HG02870 (cell line): ENCODE results near the gene QRFP.
"Not testable (repeated sequence)": the region's sequence is repeated elsewhere in the genome, so short reads cannot be mapped to it uniquely, and the experiment has no call there.

ENCODE experiments used
- ATAC-seq: cut with Tn5 transposase; IDR thresholded peaks from one replicate; pipeline ENCODE4 v1.9.1; 2021; ENCODE audit warnings: mild to moderate bottlenecking, moderate library complexity; ENCODE audit not compliant: unreplicated experiment

Gene QRFP

DNA sequence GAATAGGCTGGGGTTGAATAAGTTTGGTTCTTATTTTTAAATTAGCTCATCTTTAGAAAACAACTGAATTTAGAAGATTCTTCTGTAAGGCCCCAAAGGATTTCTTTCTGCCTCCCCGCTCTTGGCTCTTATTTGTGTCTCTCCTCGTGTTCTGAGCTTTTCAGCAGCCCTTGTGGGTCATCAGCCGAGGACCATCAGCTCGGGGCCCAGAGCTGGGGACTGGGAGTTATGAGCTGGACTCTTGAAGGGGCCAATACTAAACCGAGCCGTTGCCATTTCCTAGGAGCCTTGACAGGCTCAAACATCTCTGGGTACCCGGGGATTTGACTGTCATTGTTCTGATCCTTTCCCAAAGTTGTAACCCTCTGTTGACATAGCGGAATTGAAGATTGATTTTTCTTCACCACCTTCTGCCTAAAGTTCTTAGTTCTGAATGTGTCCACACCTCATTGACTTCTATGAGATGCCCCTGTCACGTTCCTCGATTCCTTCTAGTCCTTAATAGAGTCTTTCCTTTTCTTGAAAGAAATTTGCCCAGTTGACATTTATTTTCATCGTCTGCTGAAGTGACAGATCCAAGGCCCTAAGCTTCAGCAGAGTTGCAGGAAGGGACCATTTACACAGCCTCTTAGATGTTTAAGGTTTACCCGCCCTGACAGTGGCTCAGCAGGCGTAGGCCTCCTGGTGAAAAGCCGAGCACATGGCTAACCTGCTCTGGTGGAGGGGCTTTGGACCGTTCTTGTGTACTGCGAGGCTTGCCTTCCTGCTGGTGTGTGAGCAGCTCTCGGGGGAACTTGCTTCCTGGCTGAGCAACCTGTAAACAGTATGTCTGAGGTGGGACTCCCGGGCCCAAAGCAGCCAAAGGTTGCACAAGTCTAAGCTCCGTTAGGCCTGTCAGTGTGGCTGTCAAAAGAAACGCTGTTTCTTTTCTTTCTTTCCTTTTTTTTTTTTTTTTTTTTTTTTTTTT is 37.6 kb downstream of the QRFP start:
- ATAC-seq = no peak

DNA sequence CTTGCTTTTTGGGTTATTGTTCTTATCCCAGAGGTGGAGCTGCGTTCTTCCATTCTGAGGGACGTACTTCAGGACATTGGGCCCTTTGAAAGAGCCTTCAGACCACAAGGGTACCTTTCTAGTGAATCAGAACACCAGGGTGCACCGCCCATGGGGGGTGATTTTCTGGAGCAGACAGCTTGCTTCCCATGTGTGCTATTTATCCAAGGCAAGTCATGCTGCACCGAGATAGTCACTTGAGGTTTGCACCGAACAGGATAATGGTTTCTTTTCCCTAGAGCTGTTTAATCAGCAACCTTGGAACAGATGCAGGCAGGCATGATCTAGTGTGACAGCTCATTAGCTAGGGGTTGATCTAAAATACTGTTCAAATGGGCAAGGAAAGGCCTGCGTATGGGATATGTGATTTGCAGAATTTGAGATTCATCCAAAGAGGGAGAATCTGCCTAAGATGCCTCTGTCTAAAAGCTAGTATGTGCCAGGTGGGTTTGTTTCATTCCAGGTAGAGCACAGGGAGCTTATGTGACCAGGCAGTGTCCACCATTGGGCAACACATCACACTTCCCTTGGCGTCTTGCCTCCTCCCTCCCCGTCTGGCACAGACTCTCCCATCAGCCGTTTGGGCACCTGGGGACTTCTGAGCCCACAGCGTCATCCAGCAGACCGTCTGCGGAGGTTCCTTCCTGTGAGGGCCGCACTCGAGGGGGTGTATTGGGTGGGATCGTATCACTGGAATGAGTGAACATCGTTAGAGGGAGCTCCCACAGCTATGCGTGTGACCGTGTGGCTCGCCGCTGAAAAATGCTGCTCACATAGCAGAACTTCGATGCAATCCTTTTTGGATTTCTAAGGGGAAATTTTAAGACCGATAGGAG is 38.5 kb downstream of the QRFP start:
- ATAC-seq = no peak

GRCh38 chr9:130856474-130856873 is 40.1 kb downstream of the QRFP start:
- no peak for ATAC-seq

GRCh38 chr9:130854835-130855234 is 41.8 kb downstream of the QRFP start:
- no peak for ATAC-seq

GRCh38 chr9:130854092-130854491 is 42.5 kb downstream of the QRFP start:
- no peak for ATAC-seq

DNA sequence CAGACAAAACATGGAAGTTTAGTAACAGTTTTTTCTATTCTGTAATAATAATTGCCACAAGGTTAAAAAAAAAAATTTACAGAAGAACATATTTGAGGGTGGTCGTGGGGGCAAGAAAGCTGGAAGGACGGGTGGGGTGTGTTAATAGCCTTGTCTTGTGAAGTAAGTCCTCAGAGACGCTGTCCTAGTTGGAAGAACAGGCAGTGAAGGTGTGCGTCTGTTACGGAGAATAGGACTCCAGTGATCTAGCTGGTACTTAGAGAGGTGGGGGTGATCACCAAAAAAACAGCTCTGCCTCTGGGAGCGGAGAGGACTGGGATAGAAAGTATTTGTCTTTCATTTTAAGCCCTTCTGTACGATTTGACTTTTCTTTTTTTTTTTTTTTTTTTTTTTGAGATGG is 43.8 kb downstream of the QRFP start:
- ATAC-seq = no peak

DNA sequence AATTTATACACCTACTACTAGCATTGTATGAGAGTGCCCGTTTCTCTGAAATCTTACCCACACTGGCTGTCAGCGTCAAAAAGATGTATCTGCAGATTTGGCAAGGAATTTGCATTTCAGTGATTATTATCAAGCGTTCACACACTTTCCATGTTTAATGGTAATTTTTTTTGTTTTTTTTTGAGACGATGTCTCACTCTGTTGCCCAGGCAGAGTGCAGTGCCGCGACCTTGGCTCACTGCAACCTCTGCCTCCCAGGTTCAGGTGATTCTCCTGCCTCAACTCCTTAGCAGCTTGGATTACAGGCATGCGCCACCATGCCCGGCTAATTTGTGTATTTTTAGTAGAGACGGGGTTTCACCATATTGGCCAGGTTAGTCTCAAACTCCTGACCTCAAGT is 47.3 kb downstream of the QRFP start:
- no peak for ATAC-seq

GRCh38 chr9:130848514-130848913 is 48.1 kb downstream of the QRFP start:
- ATAC-seq = not testable (repeated sequence)

DNA sequence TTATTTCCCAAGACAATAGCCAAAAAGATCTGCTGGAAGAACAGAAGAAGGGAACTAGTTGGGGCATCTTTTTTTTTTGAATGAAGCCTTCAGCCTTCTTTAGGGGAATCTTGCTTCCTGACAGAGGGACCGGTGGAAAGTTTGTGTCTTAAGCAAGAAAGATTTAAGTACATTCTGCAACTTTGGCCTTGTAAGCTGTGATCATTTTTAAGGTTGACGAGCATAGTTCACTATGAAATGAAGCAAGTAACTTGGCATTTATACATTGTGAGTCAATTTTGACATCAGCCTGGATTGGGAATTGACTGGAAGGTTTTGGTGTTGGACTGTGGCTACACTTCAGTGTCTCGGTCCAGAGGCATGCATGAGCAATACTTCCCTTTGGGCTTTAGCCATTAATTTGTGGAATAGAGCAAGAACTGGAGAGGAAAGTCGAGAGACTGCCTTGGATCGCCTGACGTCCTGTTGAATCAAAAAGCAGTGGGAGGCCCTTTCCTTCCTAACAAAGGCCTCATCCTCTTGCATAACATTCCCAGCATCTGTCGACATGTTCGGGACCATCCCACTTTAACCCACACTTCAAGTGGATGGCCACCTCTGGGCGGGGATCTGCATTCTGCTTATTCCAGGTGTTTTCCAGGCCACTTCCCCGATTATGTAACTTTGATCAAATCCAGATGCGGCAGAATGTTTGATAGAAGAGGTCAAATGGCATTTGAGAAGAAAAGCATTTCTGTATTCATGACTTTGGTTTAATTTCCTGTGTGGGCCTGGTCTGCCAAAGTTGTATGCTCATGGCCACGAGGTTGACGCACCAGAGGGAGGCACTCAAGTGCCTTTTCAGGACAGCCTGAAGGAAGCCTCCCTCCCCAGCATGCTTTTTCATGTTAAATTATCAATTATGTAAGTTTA is 49.0 kb downstream of the QRFP start:
- no peak for ATAC-seq

DNA sequence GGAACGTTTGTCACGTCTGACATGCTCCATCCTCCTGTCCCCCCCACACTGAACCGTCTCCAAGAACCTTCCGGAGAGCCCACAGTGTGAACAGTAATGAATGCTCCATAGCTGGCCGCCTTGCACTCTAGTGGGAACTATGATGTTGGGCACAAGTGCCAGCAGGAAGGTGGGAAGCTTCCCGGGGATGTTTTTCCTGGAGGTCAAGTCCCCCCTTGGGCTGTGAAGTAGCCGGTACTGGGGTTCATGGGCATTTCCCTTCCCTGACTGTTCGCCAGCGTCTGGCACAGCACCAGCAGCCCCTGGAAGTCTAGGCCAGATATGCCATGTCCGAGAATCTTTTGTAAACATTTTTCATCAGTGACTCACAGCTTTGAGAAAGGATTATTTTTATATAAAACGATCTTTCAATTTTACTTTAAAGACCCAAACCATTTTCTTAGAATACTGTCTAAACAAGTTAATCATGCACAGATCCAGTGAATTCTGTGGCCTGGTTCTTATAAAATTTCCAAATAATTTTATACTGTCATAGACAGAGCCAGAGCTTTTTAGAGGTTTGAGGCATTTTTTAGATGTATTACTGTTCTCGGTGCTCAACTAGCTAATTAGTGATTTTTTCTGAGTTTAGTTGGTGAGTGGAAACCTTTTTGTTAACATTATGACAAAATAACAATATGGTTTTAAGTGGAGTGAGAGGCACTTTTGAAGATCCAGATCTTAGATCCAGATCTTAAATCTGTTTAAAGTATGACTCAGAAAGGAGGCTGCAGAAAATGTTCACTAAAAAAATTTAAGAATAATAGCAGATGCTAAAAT is 49.9 kb downstream of the QRFP start:
- no peak for ATAC-seq

DNA sequence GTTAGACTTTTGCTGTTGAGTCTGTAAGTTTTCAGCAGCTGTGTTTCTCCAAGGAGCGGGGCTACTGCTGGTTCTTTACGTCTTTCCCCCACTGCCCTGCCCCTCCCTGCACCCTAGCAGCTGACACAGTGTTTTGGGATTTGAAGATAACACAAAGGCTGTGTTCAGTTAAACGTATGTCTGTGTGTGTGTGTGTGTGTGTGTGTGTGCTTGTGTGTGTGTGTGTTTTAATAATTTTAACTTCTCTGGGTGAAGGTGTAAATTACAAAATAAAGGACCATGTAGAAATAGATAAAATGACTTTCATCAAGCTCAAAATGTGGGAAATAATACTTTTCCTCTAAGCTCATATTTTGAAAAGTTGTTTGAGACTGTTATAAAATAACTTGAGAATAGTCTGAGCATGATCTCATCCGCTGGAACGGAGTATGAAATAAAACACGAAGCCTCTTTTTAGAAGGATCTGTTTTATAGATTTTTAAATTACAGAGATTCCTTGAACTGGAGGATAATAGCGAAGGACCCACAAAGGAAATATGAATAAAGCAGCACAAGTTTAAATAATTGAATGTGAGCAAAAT is 50.6 kb downstream of the QRFP start:
- ATAC-seq = no peak

DNA sequence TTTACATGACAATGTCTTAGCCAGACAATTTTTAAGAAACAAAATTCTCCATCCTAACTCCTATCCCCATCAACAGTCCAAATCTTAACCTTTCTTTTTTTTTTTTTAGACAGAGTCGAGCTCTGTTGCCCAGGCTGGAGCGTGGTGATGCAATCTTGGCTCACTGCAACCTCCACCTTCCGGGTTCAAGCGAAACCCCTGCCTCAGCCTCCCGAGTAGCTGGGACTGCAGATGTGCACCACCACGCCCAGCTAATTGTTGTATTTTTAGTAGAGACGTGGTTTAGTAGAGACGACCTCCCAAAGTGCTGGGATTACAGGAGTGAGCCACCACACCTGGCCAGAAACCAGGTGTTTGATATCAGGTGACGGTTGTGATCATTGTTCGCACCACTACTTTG is 51.4 kb downstream of the QRFP start:
- ATAC-seq = no peak

DNA sequence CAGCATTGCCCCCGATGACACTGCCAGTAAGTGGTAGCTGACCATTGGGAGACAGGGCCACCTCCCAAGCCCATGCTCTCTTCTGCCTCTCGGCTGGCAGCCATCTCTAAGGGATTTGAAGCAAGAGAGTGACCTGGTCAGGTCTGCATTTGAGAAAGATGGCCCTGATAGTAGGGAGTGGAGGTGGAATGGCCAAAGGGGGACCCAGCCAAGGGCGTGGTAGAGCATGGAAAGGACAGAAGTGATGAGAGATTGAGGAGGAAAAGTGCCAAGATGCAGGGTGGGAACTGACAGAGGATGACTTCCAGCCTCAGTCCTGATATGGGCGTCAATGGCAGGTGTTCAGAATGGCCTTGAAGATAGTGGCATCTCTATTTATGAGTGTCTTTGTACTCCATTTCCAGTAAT is 52.6 kb downstream of the QRFP start:
- ATAC-seq = no peak

DNA sequence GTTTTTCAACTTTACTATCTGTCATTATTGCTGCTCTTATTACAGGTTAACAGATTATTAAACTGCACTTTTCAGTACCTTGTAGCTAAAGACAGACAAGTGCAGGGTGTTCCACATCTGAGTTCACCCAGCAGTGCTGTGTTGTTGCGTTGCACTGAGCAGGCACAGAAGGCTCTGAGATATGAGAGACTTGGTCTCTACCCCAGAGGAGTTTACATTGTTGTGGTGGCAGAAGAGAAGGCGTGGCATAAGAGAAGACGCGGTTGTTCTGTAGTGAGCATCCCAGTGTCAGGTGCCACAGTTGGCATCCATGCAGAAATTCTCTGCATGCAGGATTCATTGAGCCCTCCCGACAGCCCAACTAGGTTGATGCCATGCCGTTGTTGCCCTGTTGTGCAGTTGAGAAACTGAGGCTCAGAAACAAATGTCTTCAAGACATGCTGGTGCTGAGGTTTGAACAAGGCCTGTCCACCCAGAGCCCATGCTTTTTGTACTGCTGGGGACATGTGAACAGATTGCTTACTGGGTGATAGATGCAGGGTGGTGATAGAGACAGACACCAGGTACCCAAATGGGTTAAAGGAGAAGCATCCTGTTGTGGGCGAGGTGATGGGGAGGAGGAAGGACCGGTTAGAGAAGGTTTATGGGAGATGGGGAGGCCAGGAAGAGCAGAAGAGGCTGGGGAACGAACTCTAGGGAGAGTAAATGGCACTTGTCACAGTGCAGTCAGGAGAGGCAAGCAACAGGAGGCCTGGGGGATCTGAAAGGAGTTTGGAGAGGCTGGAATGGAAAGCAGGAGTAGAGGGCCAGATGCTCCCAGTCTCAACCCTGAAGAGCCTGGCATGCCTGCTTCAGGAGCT is 53.3 kb downstream of the QRFP start:
- ATAC-seq = no peak
